Choroid plexus epithelial cell (primary cell): ENCODE data around the gene APOA1.

Experiments
- DNase-seq: peaks from one replicate; pipeline ENCODE4 v3.0.0-alpha.2; 2010; ENCODE audit warnings: low read depth
- H3K4me3 ChIP-seq: 2 replicates; pipeline ENCODE4 v1.5.1; 2011; ENCODE audit warnings: low read depth, mild to moderate bottlenecking, control low read depth, low read length, moderate library complexity
- TF ChIP-seq, protein P1 (sequence below): conservative IDR thresholded peaks from 2 replicates; pipeline ENCODE4 v1.5.1; 2011; ENCODE audit warnings: low read depth, mild to moderate bottlenecking, control low read depth, inconsistent platforms, low read length, moderate library complexity

The APOA1 gene

DNA sequence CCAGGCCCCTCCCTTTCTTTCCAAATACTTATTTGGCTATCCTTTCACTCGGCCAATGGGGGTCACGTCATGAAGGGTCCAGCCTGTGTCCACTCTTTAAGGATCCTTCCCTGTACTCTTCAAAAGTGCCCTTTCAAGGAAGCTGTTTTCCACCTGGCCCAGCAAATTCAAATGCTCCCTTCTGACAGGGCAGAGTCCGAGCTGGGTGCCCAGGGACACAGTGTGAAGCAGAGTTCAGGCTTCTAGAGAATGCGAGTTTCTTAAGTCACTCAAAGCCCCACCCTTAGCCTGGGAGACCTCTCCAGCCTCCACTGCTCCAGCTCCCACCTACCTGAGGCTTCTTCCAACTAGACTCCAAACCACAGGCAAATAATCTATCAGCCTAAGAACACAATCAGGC lies 5.5 kb upstream of the APOA1 start:
- TF ChIP-seq, protein P1, sequence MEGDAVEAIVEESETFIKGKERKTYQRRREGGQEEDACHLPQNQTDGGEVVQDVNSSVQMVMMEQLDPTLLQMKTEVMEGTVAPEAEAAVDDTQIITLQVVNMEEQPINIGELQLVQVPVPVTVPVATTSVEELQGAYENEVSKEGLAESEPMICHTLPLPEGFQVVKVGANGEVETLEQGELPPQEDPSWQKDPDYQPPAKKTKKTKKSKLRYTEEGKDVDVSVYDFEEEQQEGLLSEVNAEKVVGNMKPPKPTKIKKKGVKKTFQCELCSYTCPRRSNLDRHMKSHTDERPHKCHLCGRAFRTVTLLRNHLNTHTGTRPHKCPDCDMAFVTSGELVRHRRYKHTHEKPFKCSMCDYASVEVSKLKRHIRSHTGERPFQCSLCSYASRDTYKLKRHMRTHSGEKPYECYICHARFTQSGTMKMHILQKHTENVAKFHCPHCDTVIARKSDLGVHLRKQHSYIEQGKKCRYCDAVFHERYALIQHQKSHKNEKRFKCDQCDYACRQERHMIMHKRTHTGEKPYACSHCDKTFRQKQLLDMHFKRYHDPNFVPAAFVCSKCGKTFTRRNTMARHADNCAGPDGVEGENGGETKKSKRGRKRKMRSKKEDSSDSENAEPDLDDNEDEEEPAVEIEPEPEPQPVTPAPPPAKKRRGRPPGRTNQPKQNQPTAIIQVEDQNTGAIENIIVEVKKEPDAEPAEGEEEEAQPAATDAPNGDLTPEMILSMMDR, result no peak
- no peak for DNase-seq
- H3K4me3 ChIP-seq, result no peak overlapping the region

DNA sequence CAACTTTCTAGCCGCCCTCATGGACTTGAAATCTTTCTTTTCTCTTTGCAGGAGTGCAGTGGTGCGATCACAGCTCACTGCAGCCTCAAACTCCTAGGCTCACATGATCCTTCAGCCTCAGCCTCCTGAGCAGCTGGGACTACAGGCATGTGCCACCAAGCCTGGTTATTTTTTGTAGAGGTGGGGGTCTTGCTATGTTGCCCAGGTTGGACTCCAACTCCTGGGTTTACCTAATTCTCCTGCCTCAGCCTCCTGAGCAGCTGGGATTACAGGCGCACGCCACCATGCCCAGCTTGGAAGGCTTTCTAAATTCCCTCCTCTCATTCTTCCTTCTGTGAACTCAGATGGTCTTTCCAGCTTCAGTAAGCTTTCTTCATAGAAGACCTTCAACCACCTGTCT lies 4.7 kb upstream of the APOA1 start:
- DNase-seq, result no peak
- no peak overlapping the region for H3K4me3 ChIP-seq
- TF ChIP-seq, protein P1, result no peak

DNA sequence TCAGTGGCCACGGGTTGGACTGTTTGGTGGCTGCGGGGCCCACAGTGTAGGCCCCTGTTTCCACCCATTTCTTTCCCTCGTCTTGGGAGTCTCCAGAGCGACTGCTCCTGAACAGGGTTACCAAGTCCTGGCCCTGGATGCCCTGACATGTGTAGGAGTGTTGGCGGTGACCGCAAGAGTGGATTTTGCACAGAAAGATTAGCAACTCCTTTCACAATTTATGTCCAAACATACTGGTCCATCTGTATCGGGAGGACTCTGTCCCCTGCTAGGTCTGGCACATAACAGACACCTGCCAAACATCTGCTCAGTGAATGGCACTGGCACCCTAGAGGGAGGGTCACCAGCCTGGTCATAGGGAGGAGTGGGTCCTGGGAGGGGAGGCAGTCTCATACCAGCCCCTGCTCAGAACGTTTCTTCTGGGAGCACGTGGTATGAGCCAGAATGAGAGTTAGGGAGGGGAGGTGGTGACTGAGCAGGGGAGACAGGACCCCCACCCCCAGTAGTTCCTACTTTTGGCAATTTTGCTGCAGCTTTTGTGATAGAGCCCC lies 3.4 kb upstream of the APOA1 start:
- no peak overlapping the region for H3K4me3 ChIP-seq
- DNase-seq, result no peak
- TF ChIP-seq, protein P1, result no peak

DNA sequence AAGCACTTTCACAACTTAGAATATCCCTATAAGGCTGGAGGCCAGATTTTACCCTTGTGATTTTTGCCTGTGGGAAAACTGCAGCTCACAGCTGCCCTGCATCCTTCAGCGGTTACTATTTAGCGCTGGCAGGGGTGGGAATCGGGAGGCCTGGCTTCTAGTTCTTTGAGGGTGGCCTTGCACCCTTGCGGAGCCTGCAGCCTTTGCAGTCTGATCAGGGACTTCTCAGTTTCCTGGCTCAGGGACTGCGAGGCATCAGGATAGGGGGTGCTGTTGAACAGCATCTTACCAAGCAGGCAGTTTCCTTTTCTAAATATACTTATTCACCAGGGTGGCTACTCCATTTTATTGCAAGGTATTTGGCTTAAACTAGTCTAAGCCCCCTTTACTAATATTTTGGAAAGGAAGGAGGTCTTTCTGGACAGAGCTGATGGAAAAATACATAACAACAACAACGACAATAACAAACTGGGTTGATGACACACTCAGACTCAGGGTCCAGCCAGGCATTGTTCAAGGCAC lies 2.9 kb upstream of the APOA1 start:
- TF ChIP-seq, protein P1, result peak; percentile 58
- DNase-seq, result peak; percentile 54
- H3K4me3 ChIP-seq, result no peak overlapping the region

DNA sequence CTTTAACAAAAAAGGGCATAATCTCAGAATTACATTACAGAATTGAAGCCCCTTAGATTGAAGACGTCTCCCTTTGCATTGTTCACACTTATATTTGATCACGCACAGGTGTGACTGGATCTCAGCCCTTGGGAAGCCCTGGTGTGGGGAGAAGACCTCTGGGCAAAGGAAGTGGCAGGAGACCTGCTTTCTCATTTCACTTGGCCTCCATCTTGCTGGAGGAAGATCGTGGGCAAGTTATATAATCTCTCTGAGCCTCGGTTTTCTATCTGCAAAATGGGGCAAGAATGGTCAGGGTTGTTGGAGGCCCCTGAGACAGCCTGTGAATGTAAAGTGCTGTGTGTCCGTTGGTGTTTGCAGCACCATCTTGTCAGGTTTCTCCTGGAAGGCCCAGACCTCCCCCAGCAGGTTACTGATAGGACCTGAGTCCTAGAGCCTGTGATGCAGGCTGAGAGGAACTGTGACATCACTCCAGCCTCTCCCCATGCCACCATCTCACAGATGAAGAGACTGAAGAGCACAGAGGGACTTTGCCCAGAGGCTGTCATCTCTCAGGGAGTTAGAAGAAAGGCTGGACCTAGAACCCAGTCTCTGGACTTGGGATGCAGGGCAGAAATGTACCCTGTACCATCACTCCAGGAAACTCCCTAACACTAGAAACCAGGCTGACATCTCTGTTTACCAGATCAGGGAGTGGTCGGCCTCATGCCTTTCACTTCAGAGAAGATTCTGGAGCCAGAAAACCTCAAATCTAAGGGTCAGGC lies 1.1 kb upstream of the APOA1 start:
- TF ChIP-seq, protein P1, result no peak
- DNase-seq, result no peak

DNA sequence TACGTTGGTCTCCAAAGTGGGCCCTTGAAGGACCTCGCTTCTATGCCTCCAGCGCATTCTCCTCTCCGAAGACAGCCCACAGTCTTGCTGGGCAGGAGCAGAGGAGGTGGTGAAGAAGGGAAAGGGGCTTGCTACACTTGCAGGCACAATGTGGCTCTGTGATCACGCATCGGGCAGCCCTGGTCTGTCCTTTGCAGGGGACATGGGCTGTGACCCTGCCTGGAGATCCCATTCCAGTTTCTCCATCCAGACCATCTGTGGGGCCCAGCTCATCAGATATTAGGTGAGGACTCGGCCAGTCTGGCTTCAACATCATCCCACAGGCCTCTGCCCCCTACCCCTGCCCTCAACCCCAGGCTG lies 810 bp downstream of the APOA1 start:
- no peak overlapping the region for H3K4me3 ChIP-seq
- no peak for DNase-seq
- TF ChIP-seq, protein P1, result no peak

More for the DNA sequence above, 1.1 kb upstream of the APOA1 start:
- no peak overlapping the region for H3K4me3 ChIP-seq
